ENCODE measurements around the gene SRSF2.
A peak's percentile ranks its signal among the peaks of the same experiment; 100 is the strongest.

The SRSF2 gene, protein sequence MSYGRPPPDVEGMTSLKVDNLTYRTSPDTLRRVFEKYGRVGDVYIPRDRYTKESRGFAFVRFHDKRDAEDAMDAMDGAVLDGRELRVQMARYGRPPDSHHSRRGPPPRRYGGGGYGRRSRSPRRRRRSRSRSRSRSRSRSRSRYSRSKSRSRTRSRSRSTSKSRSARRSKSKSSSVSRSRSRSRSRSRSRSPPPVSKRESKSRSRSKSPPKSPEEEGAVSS

GRCh38 chr17:76737082-76737675 is at the start of gene SRSF2:
TSS of gene SRSF2 (minus strand) at chr17:76737331. CDS start at chr17:76737160, 171 bp downstream.
- DNase-seq (ENCODE audit: low read depth in 2 of 2), result peak; percentile 99
- no peak for TF ChIP-seq CTCF (IDR thresholded peaks at IDR 0.05; ENCODE audit: low read depth, low read length)
- peak within 1 kb of the TSS; percentile 98 for H3K4me3 ChIP-seq (replicated peaks in 1 of 2; ENCODE audit: low read depth in 2 of 2, low read length in 2 of 2)

GRCh38 chr17:76784926-76785325 is 47.8 kb upstream of the SRSF2 start:
- peak in 1 of 2 donors; percentile 26 for DNase-seq (ENCODE audit: low read depth in 2 of 2)
- no peak for TF ChIP-seq CTCF (IDR thresholded peaks at IDR 0.05; ENCODE audit: low read depth, low read length)

GRCh38 chr17:76783146-76783545 is 46.0 kb upstream of the SRSF2 start:
- no peak for TF ChIP-seq CTCF (IDR thresholded peaks at IDR 0.05; ENCODE audit: low read depth, low read length)
- no peak overlapping the region for H3K4me3 ChIP-seq (replicated peaks in 1 of 2; ENCODE audit: low read depth in 2 of 2, low read length in 2 of 2)
- no peak for DNase-seq (ENCODE audit: low read depth in 2 of 2)

More at GRCh38 chr17:76784926-76785325, 47.8 kb upstream of the SRSF2 start:
- H3K4me3 ChIP-seq (replicated peaks in 1 of 2; ENCODE audit: low read depth in 2 of 2, low read length in 2 of 2), result no peak overlapping the region

DNA sequence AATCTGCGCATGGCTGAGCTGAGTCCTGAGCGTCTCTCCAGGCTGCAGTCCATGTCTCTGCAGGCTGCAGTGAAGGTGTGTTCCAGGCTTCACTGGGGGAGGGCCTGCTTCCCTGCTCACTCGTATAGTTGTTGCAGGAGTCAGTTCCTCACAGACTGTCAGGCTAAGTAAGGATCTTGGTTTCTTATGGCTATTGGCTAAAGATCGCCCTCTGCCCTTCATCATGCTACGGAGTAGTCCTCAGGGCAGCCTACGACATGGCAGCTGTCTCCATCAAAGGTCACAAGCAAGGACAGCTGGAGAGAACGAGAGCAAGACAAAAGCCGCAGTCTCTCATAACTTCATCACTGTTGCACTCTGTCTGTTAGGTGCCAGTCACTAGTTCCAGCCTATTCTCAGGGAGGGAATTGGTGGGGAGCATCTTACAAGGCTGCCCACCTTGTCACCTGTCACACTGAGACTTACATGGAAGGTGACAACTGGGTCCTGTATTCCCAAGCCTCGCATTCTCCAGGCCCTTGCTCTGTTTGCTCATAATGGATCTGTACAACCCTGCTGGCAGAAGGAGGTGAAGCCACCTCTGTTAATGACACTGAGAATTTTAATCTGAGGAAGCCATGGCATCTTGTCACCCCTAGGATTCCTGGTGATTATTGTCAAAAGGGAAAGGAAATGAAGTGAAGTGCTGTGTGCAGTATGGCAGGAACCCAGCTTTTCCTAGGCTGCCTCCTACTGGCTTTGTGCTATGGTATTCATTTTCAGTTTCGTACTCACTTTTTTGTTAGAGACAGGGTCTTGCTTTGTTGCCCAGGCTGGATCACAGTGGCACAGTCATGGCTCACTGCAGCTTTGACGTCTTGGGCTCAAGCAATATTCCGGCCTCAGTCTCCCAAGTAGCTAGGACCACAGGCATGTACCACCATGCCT is 44.2 kb upstream of the SRSF2 start:
- TF ChIP-seq CTCF (IDR thresholded peaks at IDR 0.05; ENCODE audit: low read depth, low read length), result no peak
- no peak for DNase-seq (ENCODE audit: low read depth in 2 of 2)

DNA sequence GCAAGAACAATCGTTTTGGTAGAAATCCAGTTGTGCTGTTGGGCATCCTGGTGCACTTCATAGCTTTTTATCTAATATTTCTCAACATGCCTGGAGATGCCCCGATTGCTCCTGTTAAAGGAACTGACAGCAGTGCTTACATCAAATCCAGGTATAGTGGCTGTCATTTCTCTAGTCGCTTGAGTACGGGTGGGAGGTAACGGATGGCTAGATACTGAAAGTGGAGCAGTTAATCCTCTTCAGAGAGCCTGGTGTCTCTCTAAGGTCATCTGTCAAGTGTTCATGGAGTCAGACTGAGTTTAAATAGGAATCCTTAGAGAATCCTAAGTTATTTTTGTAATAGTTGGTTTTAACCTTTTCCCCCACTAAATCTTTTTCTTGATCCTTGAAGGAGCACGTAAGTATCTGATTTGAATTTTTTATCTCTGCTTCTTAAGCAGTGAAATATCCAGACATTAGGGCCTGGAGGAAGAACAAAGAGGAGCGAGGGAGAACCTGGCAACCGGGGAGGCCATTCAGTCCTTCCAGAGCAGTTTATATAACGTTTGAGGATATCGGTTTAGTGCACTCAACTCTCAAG is 38.0 kb upstream of the SRSF2 start:
- no peak for DNase-seq (ENCODE audit: low read depth in 2 of 2)
- TF ChIP-seq CTCF (IDR thresholded peaks at IDR 0.05; ENCODE audit: low read depth, low read length), result no peak
- no peak overlapping the region for H3K4me3 ChIP-seq (replicated peaks in 1 of 2; ENCODE audit: low read depth in 2 of 2, low read length in 2 of 2)

More for the DNA sequence above, 44.2 kb upstream of the SRSF2 start:
- no peak overlapping the region for H3K4me3 ChIP-seq (replicated peaks in 1 of 2; ENCODE audit: low read depth in 2 of 2, low read length in 2 of 2)

- no peak for TF ChIP-seq CTCF (IDR thresholded peaks at IDR 0.05; ENCODE audit: low read depth, low read length)
- peak overlapping the region in 1 of 2 donors; percentile 2 for H3K4me3 ChIP-seq (replicated peaks in 1 of 2; ENCODE audit: low read depth in 2 of 2, low read length in 2 of 2)
- peak; percentile 70 to 87 for DNase-seq (ENCODE audit: low read depth in 2 of 2)
Measured at GRCh38 chr17:76772842-76773525, 35.9 kb upstream of the SRSF2 start.

All from cardiac fibroblast (primary cell).